GM18861 (cell line): ENCODE data around the gene VWA8.
"Not testable (repeated sequence)": the region's sequence is repeated elsewhere in the genome, so short reads cannot be mapped to it uniquely, and the experiment has no call there.

ENCODE experiments used
- ATAC-seq: cut with Tn5 transposase; IDR thresholded peaks from one replicate; pipeline ENCODE4 v1.9.1; 2021; ENCODE audit not compliant: unreplicated experiment

The VWA8 gene

DNA sequence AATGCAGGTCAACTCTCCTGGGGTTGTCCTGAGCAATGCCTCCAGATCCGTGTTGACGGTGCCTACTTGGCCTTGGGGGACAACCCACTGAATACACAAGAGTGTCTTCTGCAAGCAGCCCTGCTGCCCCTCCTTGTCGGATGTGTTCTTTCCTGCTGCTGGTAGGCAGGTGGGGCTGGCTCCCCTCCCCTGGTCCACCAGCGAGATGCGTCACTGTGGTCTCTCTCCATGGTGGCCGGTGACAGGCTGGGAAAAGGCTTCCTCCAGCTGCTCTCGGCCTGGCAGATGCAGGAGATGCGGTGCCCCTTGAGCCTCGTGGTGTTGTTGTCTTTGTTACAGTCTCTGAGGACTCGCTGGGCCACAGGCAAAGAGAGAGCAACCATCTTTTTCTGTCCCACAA, 418.6 kb downstream of the VWA8 start:
- no peak for ATAC-seq

GRCh38 chr13:41541142-41541938, 419.6 kb downstream of the VWA8 start:
- no peak for ATAC-seq

DNA sequence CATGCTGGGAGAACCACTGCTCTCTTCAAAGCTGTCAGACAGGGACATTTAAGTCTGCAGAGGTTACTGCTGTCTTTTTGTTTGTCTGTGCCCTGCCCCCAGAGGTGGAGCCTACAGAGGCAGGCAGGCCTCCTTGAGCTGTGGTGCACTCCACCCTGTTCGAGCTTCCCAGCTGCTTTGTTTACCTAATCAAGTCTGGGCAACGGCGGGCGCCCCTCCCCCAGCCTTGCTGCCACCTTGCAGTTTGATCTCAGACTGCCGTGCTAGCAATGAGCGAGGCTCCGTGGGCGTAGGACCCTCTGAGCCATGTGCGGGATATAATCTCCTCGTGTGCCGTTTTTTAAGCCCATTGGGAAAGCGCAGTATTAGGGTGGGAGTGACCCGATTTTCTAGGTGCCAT, 420.7 kb downstream of the VWA8 start:
- ATAC-seq, result not testable (repeated sequence)

DNA sequence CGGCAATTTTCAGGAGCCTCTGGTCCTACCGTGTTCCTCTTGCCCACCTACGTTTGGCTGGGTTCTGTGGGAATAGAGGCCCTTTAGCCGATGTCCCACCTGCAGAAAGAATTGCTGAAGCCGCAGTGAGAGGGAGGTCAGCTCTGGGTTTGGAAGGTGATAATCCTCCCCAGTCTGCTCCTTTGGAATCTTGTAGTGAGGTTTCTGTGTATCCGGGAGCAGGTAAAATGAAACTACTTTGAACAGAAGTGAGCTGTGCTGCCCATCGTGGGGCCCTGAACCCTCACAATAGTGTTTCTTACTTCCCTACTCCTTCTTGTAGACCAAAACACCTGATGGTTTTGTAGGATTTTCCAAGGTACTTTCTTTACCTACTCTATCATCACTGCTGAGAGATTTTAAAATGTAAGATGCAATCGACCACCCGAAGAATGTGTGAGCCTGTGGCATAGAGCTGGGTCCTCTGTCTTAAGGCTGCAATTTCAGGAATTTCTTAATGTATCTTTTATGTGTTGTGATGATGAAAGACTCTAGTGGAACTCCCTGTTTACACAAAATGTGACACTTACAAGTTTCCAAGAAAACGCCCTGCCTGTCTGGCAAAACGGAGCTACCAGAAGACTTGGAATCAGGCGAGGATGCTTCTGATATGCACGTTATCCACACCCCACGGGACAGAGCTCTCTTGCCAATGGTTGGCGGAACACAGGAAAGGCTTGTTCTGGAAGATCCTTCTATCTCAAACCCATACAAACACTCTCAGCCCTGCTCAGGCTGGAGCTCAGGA, 427.4 kb downstream of the VWA8 start:
- ATAC-seq, result no peak

- no peak for ATAC-seq
Observed at GRCh38 chr13:41528021-41528420, 432.9 kb downstream of the VWA8 start.

DNA sequence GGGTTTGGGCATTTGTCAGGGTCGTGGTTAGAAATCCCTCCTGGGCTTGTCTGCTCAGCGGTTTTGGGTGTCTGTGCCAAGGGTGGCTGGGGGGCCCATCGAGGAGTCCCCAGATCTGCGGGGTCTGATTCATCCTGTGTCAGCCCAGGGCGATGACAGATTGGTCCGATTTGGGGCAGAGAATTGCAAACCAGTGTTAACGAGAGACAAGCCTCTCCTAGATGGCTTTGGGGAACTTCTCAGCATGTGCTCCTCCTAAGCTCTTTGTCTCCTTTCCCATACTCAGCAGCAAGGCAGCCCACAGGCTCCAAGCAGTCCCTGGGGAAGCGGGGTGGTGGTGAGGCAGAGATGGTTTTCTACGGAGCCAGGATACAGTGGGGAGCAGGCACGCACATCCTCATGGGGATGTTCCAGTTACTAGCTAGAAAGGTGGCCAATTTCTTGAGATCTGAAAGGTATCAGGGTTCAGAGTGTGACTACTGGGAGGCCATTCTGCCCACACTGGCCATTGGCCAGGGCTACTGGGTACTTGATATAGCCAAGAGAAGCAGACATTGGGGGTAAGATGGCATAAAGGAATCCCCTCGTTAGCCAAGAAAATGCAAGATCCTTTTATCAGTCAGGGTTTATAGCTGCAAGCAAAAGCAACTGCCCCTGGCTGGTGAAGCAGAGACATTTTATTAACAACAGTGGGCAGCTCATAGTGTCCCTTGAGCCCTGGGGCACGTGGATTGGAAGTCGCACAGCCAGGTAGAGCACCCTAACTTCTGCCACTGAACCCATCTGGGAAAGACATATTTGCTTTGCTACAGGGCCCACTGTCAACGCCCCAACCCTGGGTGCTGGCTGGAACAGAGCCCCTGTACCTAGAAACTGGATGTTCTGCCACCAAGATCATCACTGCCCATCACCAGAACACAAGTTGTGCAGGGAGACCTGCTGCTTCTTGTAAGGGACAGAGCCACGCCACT, 440.0 kb downstream of the VWA8 start:
- no peak for ATAC-seq

DNA sequence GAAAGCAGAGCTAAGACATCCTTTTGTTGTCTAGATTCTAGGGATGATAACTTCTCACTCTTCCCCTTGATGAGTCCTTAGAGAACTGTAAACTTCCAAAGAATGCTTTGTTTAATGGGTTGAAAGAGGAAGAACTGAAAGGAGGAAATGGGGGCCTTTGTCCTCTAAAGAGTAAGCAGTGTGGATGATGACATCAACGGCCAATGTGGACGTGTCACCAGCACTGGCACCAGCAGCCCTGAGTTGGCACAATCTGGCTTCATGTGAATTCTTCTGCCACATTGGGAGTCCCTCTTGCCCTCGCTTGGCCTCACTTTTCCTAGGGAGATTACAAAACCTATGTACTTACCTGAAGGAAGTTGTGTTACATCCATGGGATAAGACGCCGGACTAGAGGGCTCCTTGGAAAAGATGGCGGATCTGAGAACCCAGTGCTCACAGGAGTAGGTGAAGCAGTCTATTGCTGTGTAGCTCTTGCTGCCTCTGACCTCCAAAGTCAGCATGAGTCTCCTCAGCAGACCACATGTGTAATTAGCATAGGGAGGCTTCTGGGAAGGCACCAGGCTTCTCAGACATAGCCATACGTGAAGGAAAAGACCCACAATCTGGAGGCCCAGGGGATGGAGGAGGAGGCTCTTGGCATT, 440.8 kb downstream of the VWA8 start:
- no peak for ATAC-seq
